IMR-90 (cell line): ENCODE measurements around the gene RARRES2. TPM values are rescaled to one million over a fixed set of nuclear protein-coding genes. Genes with fewer than 3 reads are reported as not detected.
"Not testable (repeated sequence)": the region's sequence is repeated elsewhere in the genome, so short reads cannot be mapped to it uniquely, and the experiment has no call there.

Experiments used
- ATAC-seq: fragments of 200-7000 bp; cut with Tn5 transposase; 2 replicates; pipeline ENCODE4 v1.9.1; 2020; ENCODE audit warnings: low read depth, mild to moderate bottlenecking, moderate library complexity
- BruUV-seq: library from RNA; stranded (reverse); fragments of 400-500 nt; replicated peaks from 2 replicates; lab custom pipeline; 2021; lab: Mats Ljungman, UMichigan
- CTCF ChIA-PET: fragments of 300-600 bp; formaldehyde crosslinking; extraction: SDS; loops from one replicate; lab custom pipeline; 2021; ENCODE audit warnings: antibody characterized with exemption; lab: Yijun Ruan, JAX
- POLR2A ChIA-PET: fragments of 300-600 bp; sonication (Branson Sonifier 250); formaldehyde crosslinking; loops from one replicate; lab custom pipeline; 2022; ENCODE audit warnings: antibody characterized with exemption; ENCODE audit not compliant: unreplicated experiment; lab: Charles Lee
- DNase-seq: peaks from one replicate; pipeline ENCODE4 v3.0.0; 2013
- H2AFZ ChIP-seq: replicated peaks from 2 replicates; pipeline ENCODE3; 2013; ENCODE audit warnings: low read length, mild to moderate bottlenecking; ENCODE audit not compliant: poor library complexity
- H2AK5ac ChIP-seq: 2 replicates; pipeline ENCODE4 v1.6.1; 2013; ENCODE audit warnings: low read depth, low read length, inconsistent platforms
- H2AK9ac ChIP-seq: replicated peaks from 2 replicates; pipeline ENCODE3; 2013; ENCODE audit warnings: mild to moderate bottlenecking, low read depth, low read length, moderate library complexity; ENCODE audit not compliant: poor library complexity
- H2BK120ac ChIP-seq: 2 replicates; pipeline ENCODE4 v1.6.1; 2013; ENCODE audit warnings: low read depth, low read length, inconsistent platforms
- H2BK15ac ChIP-seq: 3 replicates; pipeline ENCODE4 v1.6.1; 2013; ENCODE audit warnings: low read depth, low read length, inconsistent platforms
- H2BK20ac ChIP-seq: 2 replicates; pipeline ENCODE4 v1.6.1; 2013; ENCODE audit warnings: low read depth, mild to moderate bottlenecking, inconsistent platforms, low read length, moderate library complexity
- H2BK5ac ChIP-seq: 2 replicates; pipeline ENCODE4 v1.6.1; 2013; ENCODE audit warnings: mild to moderate bottlenecking, low read depth, low read length, inconsistent platforms; ENCODE audit not compliant: poor library complexity, severe bottlenecking
- H3K14ac ChIP-seq: replicated peaks from 2 replicates; pipeline ENCODE4 v1.6.1; 2013; ENCODE audit warnings: low read depth, low read length, inconsistent platforms
- H3K18ac ChIP-seq: 2 replicates; pipeline ENCODE4 v1.6.1; 2013; ENCODE audit warnings: low read depth, low read length, control low read depth
- H3K23ac ChIP-seq: 2 replicates; pipeline ENCODE4 v1.6.1; 2013; ENCODE audit warnings: low read depth, low read length, inconsistent platforms
- H3K27ac ChIP-seq: 2 replicates; pipeline ENCODE4 v1.5.1; 2013; ENCODE audit warnings: mild to moderate bottlenecking, control low read depth, low read length; ENCODE audit not compliant: insufficient read depth
- H3K27me3 ChIP-seq: 2 replicates; pipeline ENCODE4 v1.6.1; 2013; ENCODE audit warnings: low read length; ENCODE audit not compliant: control insufficient read depth, insufficient read depth
- H3K36me3 ChIP-seq: 2 replicates; pipeline ENCODE4 v1.6.1; 2013; ENCODE audit warnings: low read length, mixed read lengths; ENCODE audit not compliant: control insufficient read depth, insufficient read depth
- H3K4ac ChIP-seq: 2 replicates; pipeline ENCODE4 v1.6.1; 2013; ENCODE audit warnings: low read depth, low read length, inconsistent platforms
- H3K4me1 ChIP-seq: 2 replicates; pipeline ENCODE4 v1.6.1; 2013; ENCODE audit warnings: low read length, mixed read lengths; ENCODE audit not compliant: control insufficient read depth, insufficient read depth
- H3K4me2 ChIP-seq: 2 replicates; pipeline ENCODE4 v1.6.1; 2013; ENCODE audit warnings: low read depth, mild to moderate bottlenecking, control low read depth, low read length, moderate library complexity
- H3K4me3 ChIP-seq: 2 replicates; pipeline ENCODE4 v1.5.1; 2013; ENCODE audit warnings: low read depth, mild to moderate bottlenecking, control low read depth, low read length, moderate library complexity; ENCODE audit not compliant: insufficient read depth
- H3K56ac ChIP-seq: 2 replicates; pipeline ENCODE4 v1.6.1; 2013; ENCODE audit warnings: low read length, inconsistent platforms; ENCODE audit not compliant: insufficient read depth; ENCODE audit errors: extremely low read depth
- H3K79me1 ChIP-seq, 2 experiments: 2 replicates each; pipeline ENCODE4 v1.6.1; 2013; ENCODE audit warnings: low read length in 2 of 2, inconsistent platforms in 1 of 2, low read depth in 1 of 2
- H3K9ac ChIP-seq: 2 replicates; pipeline ENCODE4 v1.6.1; 2013; ENCODE audit warnings: low read depth, low read length, control low read depth
- H3K9me1 ChIP-seq: 2 replicates; pipeline ENCODE4 v1.6.1; 2013; ENCODE audit warnings: low read length, inconsistent platforms; ENCODE audit not compliant: insufficient read depth
- H3K9me3 ChIP-seq: 2 replicates; pipeline ENCODE4 v1.6.1; 2013; ENCODE audit warnings: low read length; ENCODE audit not compliant: control insufficient read depth, insufficient read depth
- H4K20me1 ChIP-seq: 2 replicates; pipeline ENCODE4 v1.6.1; 2013; ENCODE audit warnings: low read length, inconsistent platforms; ENCODE audit not compliant: insufficient read depth
- H4K5ac ChIP-seq: 2 replicates; pipeline ENCODE4 v1.6.1; 2013; ENCODE audit warnings: mild to moderate bottlenecking, low read depth, low read length, control low read depth
- H4K8ac ChIP-seq, 2 experiments: 2 replicates each; pipeline ENCODE4 v1.6.1; 2013; ENCODE audit warnings: low read depth in 2 of 2, low read length in 2 of 2, control low read depth in 1 of 2, inconsistent platforms in 1 of 2
- H4K91ac ChIP-seq: 2 replicates; pipeline ENCODE4 v1.6.1; 2013; ENCODE audit warnings: low read depth, low read length, inconsistent platforms; ENCODE audit not compliant: insufficient read depth
- NFE2L2 ChIP-seq: fragments of 150-350 bp; IDR thresholded peaks from 2 replicates; pipeline ENCODE4 v1.6.1; 2016; ENCODE audit warnings: low read depth, mild to moderate bottlenecking, low read length
- WGBS, 2 experiments: methylation state at CpG; one replicate each; pipeline versions ENCODE4 v1.1.5 to v1.1.7; 2013; ENCODE audit warnings: missing lambda C conversion rate in 2 of 2; ENCODE audit not compliant: insufficient read length in 1 of 2; ENCODE audit errors: extremely low coverage in 2 of 2; 5-methylcytosine and 5-hydroxymethylcytosine counted together
- dilution Hi-C: fragments of 300-500 bp; cut with HindIII; formaldehyde crosslinking; loops from one replicate; pipeline ENCODE4 v1.14.3; 2018; ENCODE audit warnings: low sequenced_read_pairs; ENCODE audit not compliant: unreplicated experiment
- in situ Hi-C: fragments of 300-500 bp; cut with MboI; formaldehyde crosslinking; loops from 3 replicates; pipeline ENCODE4 v1.14.3; 2019; ENCODE audit warnings: low sequenced_read_pairs, inconsistent platforms, mixed read lengths
- intact Hi-C: fragments of 100-400 bp; cut with micrococcal nuclease; formaldehyde crosslinking; loops from 2 replicates; pipeline ENCODE4 v1.10.0; 2022
- polyA plus RNA-seq, 3 experiments: library from polyadenylated mRNA; depleted of rRNA; stranded (reverse); fragments of >200 nt; gene quantifications; 2 replicates each; pipeline ENCODE4 v1.2.3, GENCODE V29; 2012; ENCODE audit warnings: low replicate concordance in 1 of 3
- total RNA-seq: library from RNA; depleted of rRNA; stranded (reverse); fragments of >200 nt; gene quantifications from 2 replicates; pipeline ENCODE4 v1.2.3, GENCODE V29; 2012

Gene RARRES2
- total and polyA plus RNA-seq, 2 of the 4 experiments (the other 2 are of a cell fraction): 1.6 TPM; not detected in 1

DNA sequence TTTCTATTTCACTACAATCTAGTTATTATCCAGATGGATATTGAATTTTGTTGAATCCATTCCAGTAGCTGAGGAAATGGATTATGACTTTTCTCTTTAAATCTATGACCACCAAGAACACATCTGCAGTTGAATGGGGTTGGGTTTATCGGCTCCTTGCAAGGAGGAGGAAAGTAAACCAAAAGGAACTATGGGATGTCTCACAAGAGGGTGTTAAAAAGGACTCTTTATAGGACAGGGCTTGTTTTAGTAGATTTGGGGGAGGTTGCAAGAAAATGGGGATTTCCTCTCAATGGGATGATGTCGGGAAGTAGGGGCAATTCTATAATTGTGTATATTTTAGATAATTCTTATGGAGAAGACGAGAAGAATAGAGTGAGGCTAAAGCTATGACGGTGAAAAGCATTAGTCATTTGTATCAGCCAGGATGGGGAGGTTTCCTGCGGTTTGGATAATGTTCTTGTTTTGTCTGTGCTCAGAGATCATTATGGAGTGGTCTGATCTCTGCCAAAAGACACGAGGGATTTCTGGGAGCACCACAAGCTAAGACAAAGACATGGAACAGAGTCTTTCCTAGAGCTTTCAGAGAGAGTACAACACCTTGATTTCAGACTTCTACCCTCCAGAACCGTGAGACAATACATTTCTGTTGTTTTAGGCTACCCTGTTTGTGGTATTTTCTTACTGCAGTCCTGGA lies 23.5 kb downstream of the RARRES2 start (continued):
- TF ChIP-seq NFE2L2: no peak

GRCh38 chr7:150316987-150317386 lies 24.4 kb downstream of the RARRES2 start:
- H3K4ac ChIP-seq, DNase-seq, H2BK5ac ChIP-seq, H4K8ac ChIP-seq, H2AK9ac ChIP-seq, H3K79me1 ChIP-seq, H4K5ac ChIP-seq, H3K4me1 ChIP-seq, H4K91ac ChIP-seq, H3K9me1 ChIP-seq, H3K4me2 ChIP-seq, H2AK5ac ChIP-seq, H3K23ac ChIP-seq, H3K56ac ChIP-seq, H2BK15ac ChIP-seq, H4K20me1 ChIP-seq, ATAC-seq, intact Hi-C loops, H3K14ac ChIP-seq, H3K9me3 ChIP-seq, BruUV-seq, H3K18ac ChIP-seq, H3K27me3 ChIP-seq, H3K9ac ChIP-seq, H2AFZ ChIP-seq, H3K27ac ChIP-seq, dilution Hi-C loops, H2BK20ac ChIP-seq, H3K4me3 ChIP-seq, H2BK120ac ChIP-seq, H3K36me3 ChIP-seq: not testable (repeated sequence)
- CTCF ChIA-PET: interaction anchor here (0.5 kb wide), 1 partner anchor 105 kb away, joined by 4 read pairs; no protein-coding TSS in a partner anchor
- POLR2A ChIA-PET: interaction anchor here (0.6 kb wide), 1 partner anchor 53 kb away, joined by 3 read pairs; no protein-coding TSS in a partner anchor
- WGBS, 2 experiments: 20% methylated on average over 1 of the region's 6 CpGs; no CpG with 5 or more reads in 1 of the 2 experiments
- in situ Hi-C loops: loop anchor here (25.0 kb wide), 1 partner anchor 420 kb away; the partner anchor contains the start of gene GIMAP5
